ENCODE measurements around the gene MDFI.

MDFI gene

DNA sequence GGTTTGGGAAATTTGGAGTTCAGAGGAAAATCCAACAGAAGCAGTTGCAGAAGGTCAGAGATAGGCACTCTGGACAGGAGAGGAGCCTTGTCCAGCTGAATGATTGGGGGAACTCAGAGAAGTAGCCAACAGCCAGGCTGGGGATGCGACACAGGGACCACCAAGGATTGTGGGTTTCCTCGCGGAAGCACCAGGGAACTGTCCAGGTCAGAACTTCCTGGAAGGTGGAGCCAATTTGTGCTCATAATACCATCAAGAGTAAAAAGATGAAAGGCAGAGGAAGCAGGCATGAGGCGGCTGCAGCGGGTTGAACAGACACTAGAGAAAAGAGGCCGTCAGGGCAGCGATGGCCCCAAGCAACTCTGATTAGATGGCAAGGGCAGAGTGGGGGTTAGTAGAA is 33.7 kb downstream of the MDFI start:
- DNase-seq (ENCODE audit: low read depth in 2 of 2): no peak

DNA sequence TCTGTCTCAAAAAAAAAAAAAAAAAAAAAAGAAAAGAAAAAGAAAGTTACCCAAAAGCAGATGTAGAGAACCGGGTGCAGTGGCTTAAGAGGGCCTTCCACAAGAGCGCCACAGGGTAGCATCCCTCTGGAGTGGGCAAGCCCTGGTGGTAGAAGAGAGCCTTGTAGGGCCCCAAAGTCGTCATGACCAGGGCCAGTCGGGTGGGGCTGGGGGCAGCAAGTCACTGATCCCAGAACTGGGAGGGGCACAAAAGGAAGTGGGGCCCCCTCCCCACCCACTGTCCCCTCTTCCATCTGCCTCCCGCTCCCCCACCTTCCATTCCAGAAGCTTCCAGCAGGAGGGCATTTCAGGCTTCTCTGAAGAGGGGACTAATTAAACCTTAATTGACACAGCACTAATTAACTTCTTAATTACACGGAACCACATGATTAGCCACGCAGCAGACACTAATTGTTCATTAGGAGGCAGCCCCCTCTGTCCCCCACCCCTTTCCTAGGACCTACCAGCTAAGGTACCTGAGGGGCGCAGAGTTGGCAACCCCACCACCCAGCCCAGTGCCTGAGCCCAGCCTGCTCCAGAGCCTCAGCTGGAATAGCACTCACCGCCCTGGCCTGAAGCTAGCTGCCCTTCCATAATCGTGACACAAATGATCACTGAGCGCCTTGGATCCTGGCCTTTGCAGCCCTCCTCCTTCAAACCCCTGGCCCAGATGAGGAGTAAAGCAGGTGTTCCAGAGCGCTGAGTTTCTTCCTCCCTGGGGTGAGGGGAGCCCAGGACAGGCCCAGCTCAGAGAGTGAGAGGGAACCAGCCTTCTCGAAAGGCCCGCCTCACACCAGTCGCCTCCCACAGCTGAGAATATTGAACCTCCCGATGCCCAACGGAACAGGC is 34.8 kb downstream of the MDFI start:
- DNase-seq (ENCODE audit: low read depth in 2 of 2): no peak

DNA sequence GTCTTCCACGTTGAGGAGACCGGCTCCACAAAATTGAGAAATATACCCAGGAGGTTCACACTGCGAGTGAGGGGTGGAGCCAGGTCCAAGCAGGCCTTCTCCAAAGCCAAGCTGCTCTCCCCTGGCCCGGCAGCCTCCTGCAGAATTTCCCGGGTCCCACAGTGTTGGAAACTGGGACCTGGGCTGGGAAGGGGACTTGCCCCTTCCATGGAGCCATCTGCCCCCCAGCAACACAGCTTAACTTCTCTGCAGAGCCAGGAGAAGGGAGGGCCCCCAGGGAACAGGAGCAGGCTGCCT is 35.4 kb downstream of the MDFI start:
- no peak for DNase-seq (ENCODE audit: low read depth in 2 of 2)

GRCh38 chr6:41674231-41675000 is 36.1 kb downstream of the MDFI start:
- no peak for DNase-seq (ENCODE audit: low read depth in 2 of 2)

- no peak for DNase-seq (ENCODE audit: low read depth in 2 of 2)
Measured at GRCh38 chr6:41675176-41675775, 37.0 kb downstream of the MDFI start.

GRCh38 chr6:41675992-41676391 is 37.7 kb downstream of the MDFI start:
- DNase-seq (ENCODE audit: low read depth in 2 of 2): no peak

- no peak for DNase-seq (ENCODE audit: low read depth in 2 of 2)
Measured at GRCh38 chr6:41676431-41676830, 38.2 kb downstream of the MDFI start.

DNA sequence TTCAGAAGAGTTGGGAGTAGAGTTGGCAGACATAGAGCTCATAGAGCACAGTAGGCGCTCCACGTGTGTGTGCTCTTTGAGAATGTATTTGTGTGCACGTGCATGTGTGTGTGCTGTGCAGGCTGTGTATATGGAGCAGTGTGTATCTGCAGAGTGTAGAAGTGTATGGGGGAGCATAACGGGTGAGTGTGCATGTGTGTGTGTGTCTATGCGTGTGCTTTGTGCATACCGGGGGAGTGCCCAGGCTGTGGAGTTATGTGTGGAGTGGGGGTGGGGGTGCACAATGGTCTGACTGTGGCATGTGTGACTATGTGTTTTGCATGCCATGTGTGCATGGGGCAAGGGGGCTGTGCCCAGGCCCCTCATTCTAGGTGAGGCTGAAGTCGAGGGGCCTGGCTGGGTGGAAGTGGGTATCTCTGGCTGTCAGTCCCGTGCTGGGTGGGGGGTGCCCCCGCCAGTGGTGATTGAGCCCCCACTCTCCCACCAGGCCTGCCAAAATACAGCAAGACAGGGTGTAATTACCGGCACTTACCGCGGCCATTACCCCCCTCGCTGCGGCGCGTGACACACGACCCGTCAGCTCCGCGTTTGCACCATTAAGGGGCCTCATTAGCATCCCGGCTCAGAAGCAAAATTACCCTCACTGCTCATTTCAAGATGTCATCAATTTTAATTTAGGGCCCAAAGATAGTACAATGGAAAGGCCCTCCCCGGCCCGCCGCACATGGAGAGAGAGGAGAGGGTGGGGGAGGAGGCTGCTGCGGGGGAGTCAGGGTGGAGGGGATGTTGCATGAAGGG is 39.1 kb downstream of the MDFI start:
- DNase-seq (ENCODE audit: low read depth in 2 of 2): no peak

GRCh38 chr6:41678511-41679084 is 40.3 kb downstream of the MDFI start:
- no peak for DNase-seq (ENCODE audit: low read depth in 2 of 2)

GRCh38 chr6:41679696-41680095 is 41.4 kb downstream of the MDFI start:
- no peak for DNase-seq (ENCODE audit: low read depth in 2 of 2)

DNA sequence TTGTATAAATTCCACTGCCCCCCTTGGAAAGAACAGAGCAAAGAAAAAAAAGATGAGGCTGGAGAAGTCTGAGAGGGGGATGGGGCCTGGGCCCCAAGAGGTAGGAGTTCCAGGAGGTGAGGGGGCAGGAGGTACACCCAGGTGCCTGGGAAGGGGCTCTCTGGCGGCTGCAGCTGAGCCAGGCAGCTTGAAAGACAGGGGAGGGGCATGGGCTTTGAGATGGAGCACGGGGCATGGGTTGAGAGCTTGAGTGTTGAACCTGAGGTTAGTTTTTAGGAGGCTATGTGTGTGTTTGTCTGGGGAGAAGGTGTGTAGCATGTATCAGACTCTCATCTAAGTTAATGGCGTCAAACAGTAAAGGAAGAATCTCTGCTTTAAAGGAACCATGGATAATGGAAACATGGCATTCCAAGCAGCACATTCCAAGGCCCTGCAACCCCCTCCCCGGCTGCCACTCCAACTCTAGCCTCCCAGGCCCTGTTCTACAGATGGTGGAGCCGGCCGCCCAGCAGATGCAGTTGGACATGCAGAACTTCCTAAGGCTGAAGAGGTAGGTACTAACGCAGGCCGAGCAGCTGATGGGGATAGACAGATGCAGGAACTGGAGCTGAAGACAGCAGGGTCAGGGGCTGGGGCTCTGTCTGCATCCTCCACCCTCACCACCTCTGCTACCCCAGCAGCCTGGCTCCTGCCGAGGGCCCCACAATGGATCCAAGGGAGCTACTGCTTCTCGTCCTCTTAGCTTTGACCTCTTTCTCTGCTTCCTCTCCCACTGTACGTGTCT is 42.1 kb downstream of the MDFI start:
- DNase-seq (ENCODE audit: low read depth in 2 of 2): no peak

GRCh38 chr6:41682056-41682477 is 43.8 kb downstream of the MDFI start:
- DNase-seq (ENCODE audit: low read depth in 2 of 2): peak; percentile 21

DNA sequence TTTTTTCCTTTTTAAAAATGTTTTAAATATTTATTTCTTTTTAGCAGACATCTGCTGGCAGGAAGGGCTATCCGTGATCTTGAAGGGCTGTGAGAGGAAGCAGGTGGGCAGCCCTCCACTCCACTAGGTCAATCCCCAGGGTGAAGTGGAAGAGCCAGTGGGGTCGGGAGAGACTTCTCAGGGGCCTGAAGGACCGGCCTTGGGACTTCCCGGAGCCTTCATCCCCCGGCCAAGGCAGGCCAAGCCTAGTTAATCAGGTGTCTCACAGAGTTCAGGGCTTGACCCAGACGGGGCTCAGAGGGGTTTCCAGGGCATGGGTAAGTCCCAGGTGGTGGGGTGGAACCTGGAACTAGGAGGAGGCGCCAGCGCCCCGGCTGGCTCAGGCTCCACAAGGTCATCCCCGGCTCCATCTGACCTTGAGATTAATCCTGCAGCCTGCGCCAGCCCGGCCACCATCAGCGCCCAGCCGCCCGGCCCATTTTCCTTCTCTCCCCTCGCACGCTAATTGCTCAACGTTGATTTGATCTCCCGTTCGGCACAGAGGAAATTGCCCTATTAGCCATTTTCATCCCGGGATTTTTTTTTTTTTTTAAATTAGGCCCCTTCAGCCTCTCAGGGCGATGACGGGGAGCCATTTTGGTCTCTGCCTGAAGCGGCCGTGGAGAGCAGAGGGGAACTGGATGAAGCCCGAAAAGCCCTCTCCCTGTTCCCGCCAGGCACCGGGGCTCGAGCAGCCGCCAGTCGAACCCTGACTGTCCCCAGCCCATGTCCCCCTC is 44.4 kb downstream of the MDFI start:
- DNase-seq (ENCODE audit: low read depth in 2 of 2): no peak

GRCh38 chr6:41683273-41683522 is 44.9 kb downstream of the MDFI start:
- no peak for DNase-seq (ENCODE audit: low read depth in 2 of 2)

GRCh38 chr6:41683523-41684310 is 45.4 kb downstream of the MDFI start:
- peak; percentile 58 to 69 for DNase-seq (ENCODE audit: low read depth in 2 of 2)

DNA sequence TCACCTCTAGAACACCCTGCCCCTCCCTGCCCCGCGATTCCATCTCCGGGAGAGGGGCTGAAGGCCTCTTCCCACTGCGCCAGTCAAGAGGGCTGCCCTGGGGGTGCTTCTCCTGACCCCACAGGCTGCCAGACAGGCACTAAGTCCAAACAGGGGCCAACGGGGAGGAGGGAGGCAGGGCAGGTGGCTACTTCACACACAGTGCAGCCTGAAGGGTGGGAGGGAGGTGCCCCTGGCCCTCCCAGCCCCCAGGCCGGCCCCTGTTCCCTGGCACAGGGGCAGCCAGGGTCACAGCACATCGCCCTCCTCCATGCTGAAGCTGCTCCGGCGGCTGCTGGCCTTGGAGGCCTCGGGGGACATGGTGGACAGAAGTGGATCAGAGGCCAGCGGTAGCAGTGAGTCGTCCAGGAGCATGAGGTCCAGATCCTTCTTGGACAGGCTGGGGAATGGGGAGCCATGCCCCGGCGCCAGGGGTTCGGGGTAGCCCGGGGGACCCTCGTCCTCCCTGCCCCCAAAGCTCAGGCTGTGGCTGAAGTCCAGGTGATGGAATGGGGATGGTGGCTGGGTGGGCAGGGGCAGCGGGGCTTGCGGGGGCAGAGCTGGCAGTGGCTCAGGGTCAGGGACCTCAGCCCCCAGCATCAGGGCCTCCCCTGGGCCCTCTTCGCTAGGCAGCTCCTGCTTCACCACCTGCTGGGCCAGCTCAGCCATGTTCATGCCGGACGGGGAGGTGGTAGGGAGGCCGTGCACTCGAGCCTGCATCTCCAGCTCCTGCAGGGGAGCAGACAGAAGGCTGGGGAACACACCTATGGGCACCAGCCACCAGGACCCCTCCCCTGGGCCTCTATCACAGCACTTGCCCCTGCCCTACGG is 46.3 kb downstream of the MDFI start:
- no peak for DNase-seq (ENCODE audit: low read depth in 2 of 2)

DNA sequence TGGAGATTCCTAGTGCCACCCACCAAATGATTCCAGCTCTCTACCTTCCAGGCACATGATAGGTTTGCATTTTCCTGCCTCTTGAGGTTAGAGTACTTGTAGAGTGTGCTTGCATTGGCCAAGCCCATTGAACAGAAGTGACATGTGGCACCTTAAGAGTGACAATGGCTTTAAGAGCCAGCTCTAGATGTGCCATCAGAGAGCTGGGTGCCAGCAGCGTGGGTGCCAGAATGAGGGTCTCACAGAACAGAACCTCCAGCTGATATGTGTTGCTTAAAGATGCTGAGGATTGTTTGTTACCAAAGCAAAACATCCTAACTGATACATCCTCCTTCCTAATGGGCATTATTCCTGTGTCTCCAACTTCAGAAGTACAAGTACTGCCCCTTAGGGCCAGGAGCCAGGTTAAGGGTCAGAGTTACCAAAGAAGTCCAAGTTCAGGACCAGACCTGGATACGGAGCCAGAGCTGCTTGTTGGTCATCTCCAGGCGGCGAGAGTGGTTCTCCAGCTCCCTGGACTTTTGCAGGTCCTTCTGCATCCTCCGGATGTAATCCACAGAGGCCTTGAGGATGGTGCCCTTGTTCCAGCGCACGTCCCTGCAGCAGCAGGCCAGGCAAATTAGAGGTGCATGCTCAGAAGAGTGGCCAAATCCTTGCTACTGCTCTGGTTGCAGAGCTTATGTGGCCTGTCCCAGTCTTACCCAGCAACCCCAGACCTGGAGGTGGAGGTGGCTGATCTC is 47.5 kb downstream of the MDFI start:
- no peak for DNase-seq (ENCODE audit: low read depth in 2 of 2)
